Measurements from ENCODE around the gene CHRM5. TPM values are rescaled to one million over a fixed set of nuclear protein-coding genes. Genes with fewer than 3 reads are reported as not detected.

Gene CHRM5
- total and polyA plus RNA-seq, 9 of the 15 experiments (the other 6 are each of a cell fraction or from before 2014, with no cell fraction given), result not detected

DNA sequence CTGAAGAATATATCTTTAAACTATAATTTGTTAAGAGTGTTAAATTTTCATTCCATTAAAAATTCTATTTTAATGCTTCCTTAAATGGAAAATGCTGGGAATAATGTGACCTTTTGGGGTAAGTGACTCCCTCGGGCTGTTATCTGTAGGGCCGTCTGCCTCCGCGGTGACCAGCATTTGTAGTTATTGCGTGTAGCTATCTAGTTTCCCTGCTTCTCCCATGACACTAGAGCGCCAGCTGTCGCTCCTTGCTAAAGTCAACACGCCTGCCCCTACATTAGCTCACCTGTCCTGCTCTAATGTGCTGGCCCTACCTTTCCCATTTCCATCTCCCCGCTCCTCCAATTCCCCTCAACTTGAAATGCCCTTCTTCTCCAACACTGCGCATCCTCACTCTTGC is 12.4 kb upstream of the CHRM5 start (continued):
- TF ChIP-seq, protein P1, sequence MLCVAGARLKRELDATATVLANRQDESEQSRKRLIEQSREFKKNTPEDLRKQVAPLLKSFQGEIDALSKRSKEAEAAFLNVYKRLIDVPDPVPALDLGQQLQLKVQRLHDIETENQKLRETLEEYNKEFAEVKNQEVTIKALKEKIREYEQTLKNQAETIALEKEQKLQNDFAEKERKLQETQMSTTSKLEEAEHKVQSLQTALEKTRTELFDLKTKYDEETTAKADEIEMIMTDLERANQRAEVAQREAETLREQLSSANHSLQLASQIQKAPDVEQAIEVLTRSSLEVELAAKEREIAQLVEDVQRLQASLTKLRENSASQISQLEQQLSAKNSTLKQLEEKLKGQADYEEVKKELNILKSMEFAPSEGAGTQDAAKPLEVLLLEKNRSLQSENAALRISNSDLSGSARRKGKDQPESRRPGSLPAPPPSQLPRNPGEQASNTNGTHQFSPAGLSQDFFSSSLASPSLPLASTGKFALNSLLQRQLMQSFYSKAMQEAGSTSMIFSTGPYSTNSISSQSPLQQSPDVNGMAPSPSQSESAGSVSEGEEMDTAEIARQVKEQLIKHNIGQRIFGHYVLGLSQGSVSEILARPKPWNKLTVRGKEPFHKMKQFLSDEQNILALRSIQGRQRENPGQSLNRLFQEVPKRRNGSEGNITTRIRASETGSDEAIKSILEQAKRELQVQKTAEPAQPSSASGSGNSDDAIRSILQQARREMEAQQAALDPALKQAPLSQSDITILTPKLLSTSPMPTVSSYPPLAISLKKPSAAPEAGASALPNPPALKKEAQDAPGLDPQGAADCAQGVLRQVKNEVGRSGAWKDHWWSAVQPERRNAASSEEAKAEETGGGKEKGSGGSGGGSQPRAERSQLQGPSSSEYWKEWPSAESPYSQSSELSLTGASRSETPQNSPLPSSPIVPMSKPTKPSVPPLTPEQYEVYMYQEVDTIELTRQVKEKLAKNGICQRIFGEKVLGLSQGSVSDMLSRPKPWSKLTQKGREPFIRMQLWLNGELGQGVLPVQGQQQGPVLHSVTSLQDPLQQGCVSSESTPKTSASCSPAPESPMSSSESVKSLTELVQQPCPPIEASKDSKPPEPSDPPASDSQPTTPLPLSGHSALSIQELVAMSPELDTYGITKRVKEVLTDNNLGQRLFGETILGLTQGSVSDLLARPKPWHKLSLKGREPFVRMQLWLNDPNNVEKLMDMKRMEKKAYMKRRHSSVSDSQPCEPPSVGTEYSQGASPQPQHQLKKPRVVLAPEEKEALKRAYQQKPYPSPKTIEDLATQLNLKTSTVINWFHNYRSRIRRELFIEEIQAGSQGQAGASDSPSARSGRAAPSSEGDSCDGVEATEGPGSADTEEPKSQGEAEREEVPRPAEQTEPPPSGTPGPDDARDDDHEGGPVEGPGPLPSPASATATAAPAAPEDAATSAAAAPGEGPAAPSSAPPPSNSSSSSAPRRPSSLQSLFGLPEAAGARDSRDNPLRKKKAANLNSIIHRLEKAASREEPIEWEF (CRISPR knock-in tag; IDR thresholded peaks at IDR 0.05), result no peak
- TF ChIP-seq SRSF9 (IDR thresholded peaks at IDR 0.05; ENCODE audit: borderline replicate concordance, low read depth, low read length) (no peak), BCOR (IDR thresholded peaks at IDR 0.05) (no peak), ZNF644 (tag; IDR thresholded peaks at IDR 0.05; ENCODE audit: low read depth) (no peak), TCF3 (CRISPR knock-in tag; IDR thresholded peaks at IDR 0.05) (peak; percentile 62), GABPB2 (CRISPR knock-in tag; conservative IDR thresholded peaks at IDR 0.05) (no peak), CHD1 (IDR thresholded peaks at IDR 0.05; ENCODE audit: low read length) (no peak), ELF2 (CRISPR knock-in tag; IDR thresholded peaks at IDR 0.05) (no peak), NFE2 (IDR thresholded peaks at IDR 0.05; ENCODE audit: low read depth) (0 out of 2 replicates have a peak, but pooled peaks have one; percentile 3), POLR3A (IDR thresholded peaks at IDR 0.05; ENCODE audit: borderline replicate concordance, extremely low read depth, insufficient read depth, insufficient read length) (no peak), ZC3H11A (IDR thresholded peaks at IDR 0.05; ENCODE audit: low read depth, low read length) (no peak), PRPF4 (IDR thresholded peaks at IDR 0.05; ENCODE audit: insufficient read depth, low read depth, low read length, poor library complexity, severe bottlenecking) (no peak), ZBTB17 (CRISPR knock-in tag; IDR thresholded peaks at IDR 0.05) (no peak), ARHGAP35 (IDR thresholded peaks at IDR 0.05; ENCODE audit: partially characterized antibody) (no peak), ETV5 (CRISPR knock-in tag; IDR thresholded peaks at IDR 0.05; ENCODE audit: low read depth) (no peak), HNRNPUL1 (IDR thresholded peaks at IDR 0.05; ENCODE audit: low read length) (no peak)
- TF ChIP-seq, protein P2, sequence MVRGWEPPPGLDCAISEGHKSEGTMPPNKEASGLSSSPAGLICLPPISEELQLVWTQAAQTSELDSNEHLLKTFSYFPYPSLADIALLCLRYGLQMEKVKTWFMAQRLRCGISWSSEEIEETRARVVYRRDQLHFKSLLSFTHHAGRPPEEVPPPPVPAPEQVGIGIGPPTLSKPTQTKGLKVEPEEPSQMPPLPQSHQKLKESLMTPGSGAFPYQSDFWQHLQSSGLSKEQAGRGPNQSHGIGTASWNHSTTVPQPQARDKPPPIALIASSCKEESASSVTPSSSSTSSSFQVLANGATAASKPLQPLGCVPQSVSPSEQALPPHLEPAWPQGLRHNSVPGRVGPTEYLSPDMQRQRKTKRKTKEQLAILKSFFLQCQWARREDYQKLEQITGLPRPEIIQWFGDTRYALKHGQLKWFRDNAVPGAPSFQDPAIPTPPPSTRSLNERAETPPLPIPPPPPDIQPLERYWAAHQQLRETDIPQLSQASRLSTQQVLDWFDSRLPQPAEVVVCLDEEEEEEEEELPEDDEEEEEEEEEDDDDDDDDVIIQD (CRISPR knock-in tag; IDR thresholded peaks at IDR 0.05), result no peak
- TF ChIP-seq, protein P3, sequence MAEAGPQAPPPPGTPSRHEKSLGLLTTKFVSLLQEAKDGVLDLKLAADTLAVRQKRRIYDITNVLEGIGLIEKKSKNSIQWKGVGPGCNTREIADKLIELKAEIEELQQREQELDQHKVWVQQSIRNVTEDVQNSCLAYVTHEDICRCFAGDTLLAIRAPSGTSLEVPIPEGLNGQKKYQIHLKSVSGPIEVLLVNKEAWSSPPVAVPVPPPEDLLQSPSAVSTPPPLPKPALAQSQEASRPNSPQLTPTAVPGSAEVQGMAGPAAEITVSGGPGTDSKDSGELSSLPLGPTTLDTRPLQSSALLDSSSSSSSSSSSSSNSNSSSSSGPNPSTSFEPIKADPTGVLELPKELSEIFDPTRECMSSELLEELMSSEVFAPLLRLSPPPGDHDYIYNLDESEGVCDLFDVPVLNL (CRISPR knock-in tag; IDR thresholded peaks at IDR 0.05; ENCODE audit: low read depth), result no peak
- TF ChIP-seq, protein P4, sequence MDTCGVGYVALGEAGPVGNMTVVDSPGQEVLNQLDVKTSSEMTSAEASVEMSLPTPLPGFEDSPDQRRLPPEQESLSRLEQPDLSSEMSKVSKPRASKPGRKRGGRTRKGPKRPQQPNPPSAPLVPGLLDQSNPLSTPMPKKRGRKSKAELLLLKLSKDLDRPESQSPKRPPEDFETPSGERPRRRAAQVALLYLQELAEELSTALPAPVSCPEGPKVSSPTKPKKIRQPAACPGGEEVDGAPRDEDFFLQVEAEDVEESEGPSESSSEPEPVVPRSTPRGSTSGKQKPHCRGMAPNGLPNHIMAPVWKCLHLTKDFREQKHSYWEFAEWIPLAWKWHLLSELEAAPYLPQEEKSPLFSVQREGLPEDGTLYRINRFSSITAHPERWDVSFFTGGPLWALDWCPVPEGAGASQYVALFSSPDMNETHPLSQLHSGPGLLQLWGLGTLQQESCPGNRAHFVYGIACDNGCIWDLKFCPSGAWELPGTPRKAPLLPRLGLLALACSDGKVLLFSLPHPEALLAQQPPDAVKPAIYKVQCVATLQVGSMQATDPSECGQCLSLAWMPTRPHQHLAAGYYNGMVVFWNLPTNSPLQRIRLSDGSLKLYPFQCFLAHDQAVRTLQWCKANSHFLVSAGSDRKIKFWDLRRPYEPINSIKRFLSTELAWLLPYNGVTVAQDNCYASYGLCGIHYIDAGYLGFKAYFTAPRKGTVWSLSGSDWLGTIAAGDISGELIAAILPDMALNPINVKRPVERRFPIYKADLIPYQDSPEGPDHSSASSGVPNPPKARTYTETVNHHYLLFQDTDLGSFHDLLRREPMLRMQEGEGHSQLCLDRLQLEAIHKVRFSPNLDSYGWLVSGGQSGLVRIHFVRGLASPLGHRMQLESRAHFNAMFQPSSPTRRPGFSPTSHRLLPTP (IDR thresholded peaks at IDR 0.05; ENCODE audit: borderline replicate concordance, extremely low read depth, insufficient read length), result no peak

Data from K562 (cell line).